WTC11 (cell line): ENCODE data around the gene TOM1. TPM values are rescaled to one million over a fixed set of nuclear protein-coding genes. Genes with fewer than 3 reads are reported as not detected.

Experiments used
- AFF4 ChIP-seq: sonication (generic); formaldehyde crosslinking; IDR thresholded peaks from 2 replicates; pipeline ENCODE4 v1.8.1; 2023; ENCODE audit warnings: mild to moderate bottlenecking, missing genetic modification reagents, borderline replicate concordance
- CBFB ChIP-seq: sonication (generic); formaldehyde crosslinking; IDR thresholded peaks from 2 replicates; pipeline ENCODE4 v1.8.1; 2022; ENCODE audit warnings: mild to moderate bottlenecking, low read depth, missing genetic modification reagents
- CREB1 ChIP-seq: sonication (generic); formaldehyde crosslinking; IDR thresholded peaks from 2 replicates; pipeline ENCODE4 v1.8.0; 2023; ENCODE audit warnings: mild to moderate bottlenecking, missing genetic modification reagents
- CTCF ChIP-seq: fragments of 200-600 bp; IDR thresholded peaks from 2 replicates; pipeline ENCODE4 v1.8.0; 2022; ENCODE audit warnings: antibody characterized with exemption
- FOXJ3 ChIP-seq: sonication (generic); formaldehyde crosslinking; IDR thresholded peaks from 2 replicates; pipeline ENCODE4 v1.9.0; 2021; ENCODE audit warnings: missing genetic modification reagents, mild to moderate bottlenecking, borderline replicate concordance
- FOXP1 ChIP-seq: sonication (generic); formaldehyde crosslinking; IDR thresholded peaks from 2 replicates; pipeline ENCODE4 v1.8.0; 2022; ENCODE audit warnings: missing genetic modification reagents, mild to moderate bottlenecking, moderate library complexity, borderline replicate concordance
- GRHL2 ChIP-seq: fragments of 250-450 bp; sonication (Bioruptor Pico); IDR thresholded peaks from 2 replicates; pipeline ENCODE4 v1.8.0; 2022; ENCODE audit warnings: mild to moderate bottlenecking, moderate library complexity; ENCODE audit not compliant: insufficient replicate concordance, severe bottlenecking
- GTF2I ChIP-seq: fragments of 250-450 bp; sonication (Bioruptor Pico); conservative IDR thresholded peaks from 2 replicates; pipeline ENCODE4 v1.4.0; 2021; ENCODE audit warnings: mild to moderate bottlenecking
- IRF2 ChIP-seq: sonication (generic); formaldehyde crosslinking; IDR thresholded peaks from 2 replicates; pipeline ENCODE4 v1.8.0; 2022; ENCODE audit warnings: low read depth, missing genetic modification reagents, borderline replicate concordance
- JAZF1 ChIP-seq: fragments of 250-450 bp; sonication (Bioruptor Pico); IDR thresholded peaks from 2 replicates; pipeline ENCODE4 v1.9.0; 2021; ENCODE audit warnings: moderate library complexity, mild to moderate bottlenecking, inconsistent platforms
- MAX ChIP-seq: sonication (generic); formaldehyde crosslinking; IDR thresholded peaks from 2 replicates; pipeline ENCODE4 v1.8.0; 2022; ENCODE audit warnings: mild to moderate bottlenecking, missing genetic modification reagents
- MXD4 ChIP-seq: fragments of 250-450 bp; sonication (Bioruptor Pico); IDR thresholded peaks from 2 replicates; pipeline ENCODE4 v1.8.0; 2021; ENCODE audit warnings: mild to moderate bottlenecking, moderate library complexity, borderline replicate concordance
- NFATC4 ChIP-seq: fragments of 250-450 bp; sonication (Bioruptor Pico); IDR thresholded peaks from 2 replicates; pipeline ENCODE4 v1.9.0; 2021; ENCODE audit warnings: mild to moderate bottlenecking
- PREB ChIP-seq: sonication (generic); formaldehyde crosslinking; IDR thresholded peaks from 2 replicates; pipeline ENCODE4 v1.8.1; 2022; ENCODE audit warnings: mild to moderate bottlenecking, missing genetic modification reagents, moderate library complexity, borderline replicate concordance
- USF1 ChIP-seq: sonication (generic); formaldehyde crosslinking; IDR thresholded peaks from 2 replicates; pipeline ENCODE4 v1.8.0; 2022; ENCODE audit warnings: mild to moderate bottlenecking, missing genetic modification reagents
- ZNF138 ChIP-seq: sonication (generic); formaldehyde crosslinking; conservative IDR thresholded peaks from 2 replicates; pipeline ENCODE4 v1.8.1; 2022; ENCODE audit warnings: mild to moderate bottlenecking, moderate library complexity, missing genetic modification reagents
- ZNF219 ChIP-seq: sonication (generic); formaldehyde crosslinking; IDR thresholded peaks from 2 replicates; pipeline ENCODE4 v1.8.0; 2023; ENCODE audit warnings: missing genetic modification reagents, mild to moderate bottlenecking, borderline replicate concordance
- ZNF281 ChIP-seq: sonication (generic); formaldehyde crosslinking; IDR thresholded peaks from 2 replicates; pipeline ENCODE4 v1.8.0; 2023; ENCODE audit warnings: mild to moderate bottlenecking, missing genetic modification reagents
- ZNF416 ChIP-seq: fragments of 250-450 bp; sonication (Bioruptor Pico); IDR thresholded peaks from 2 replicates; pipeline ENCODE4 v1.9.0; 2021; ENCODE audit warnings: mild to moderate bottlenecking, inconsistent platforms
- total RNA-seq: library from RNA; stranded (reverse); gene quantifications from 3 replicates; pipeline ENCODE4 v1.2.3, GENCODE V29; 2021
- TF ChIP-seq, protein P1 (sequence below): sonication (generic); formaldehyde crosslinking; IDR thresholded peaks from 2 replicates; pipeline ENCODE4 v1.8.1; 2023; ENCODE audit warnings: mild to moderate bottlenecking, missing genetic modification reagents, moderate library complexity
- TF ChIP-seq, protein P2 (sequence below): sonication (generic); formaldehyde crosslinking; IDR thresholded peaks from 2 replicates; pipeline ENCODE4 v1.8.0; 2022; ENCODE audit warnings: missing genetic modification reagents

Gene TOM1
- total RNA-seq, 1 experiment from 2014 or later = 23.5 TPM

DNA sequence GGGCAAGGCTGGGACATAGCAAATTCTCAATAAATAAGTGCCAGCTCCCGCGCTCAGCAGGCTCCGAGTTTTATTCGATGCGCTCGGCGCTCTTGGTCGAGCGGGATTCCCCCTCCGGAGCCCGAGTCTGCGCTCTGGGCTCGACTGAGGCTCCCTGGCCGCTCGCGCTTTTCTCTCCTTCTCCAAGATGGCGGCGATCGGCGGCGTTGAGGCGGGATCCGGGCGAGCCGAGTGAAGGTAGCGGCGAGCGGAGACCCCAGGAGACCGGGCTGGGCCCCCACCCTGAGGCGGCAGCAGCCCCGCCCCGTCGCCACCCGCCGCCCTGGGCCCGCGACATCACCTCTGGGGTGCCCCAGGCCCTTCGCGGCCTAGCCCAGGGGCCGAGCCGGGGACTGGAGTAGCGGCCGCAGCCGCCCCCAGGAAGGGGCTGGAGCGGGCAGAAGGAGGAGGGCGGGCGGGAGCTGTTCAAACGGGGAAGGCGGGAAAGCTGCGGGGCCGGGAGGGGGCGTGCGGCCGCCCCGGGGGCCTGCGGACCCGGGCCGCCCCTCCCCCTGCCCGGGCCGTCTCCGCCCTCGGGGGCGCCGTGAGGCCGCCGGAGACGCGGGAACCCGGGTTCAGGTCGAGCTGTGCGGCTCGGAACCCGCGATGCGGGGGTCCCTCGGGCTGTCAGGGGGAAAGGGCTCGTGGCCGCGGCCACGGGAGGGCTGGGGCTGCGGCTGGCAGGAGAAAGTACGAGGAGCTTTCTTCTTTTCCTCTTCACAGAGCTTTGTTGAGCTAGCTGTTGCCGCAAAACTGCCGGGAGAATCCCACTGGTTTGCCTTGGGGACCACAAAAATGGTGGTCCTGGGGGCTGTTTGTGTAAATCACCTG lies 42.1 kb upstream of the TOM1 start, which contains the start of gene HMGXB4 (continued):
- TF ChIP-seq PREB (CRISPR knock-in tag) = peak; percentile 63; the same call in 1 of the 2 replicates
- TF ChIP-seq IRF2 = no peak
- TF ChIP-seq AFF4 = no peak
- TF ChIP-seq, protein P1, sequence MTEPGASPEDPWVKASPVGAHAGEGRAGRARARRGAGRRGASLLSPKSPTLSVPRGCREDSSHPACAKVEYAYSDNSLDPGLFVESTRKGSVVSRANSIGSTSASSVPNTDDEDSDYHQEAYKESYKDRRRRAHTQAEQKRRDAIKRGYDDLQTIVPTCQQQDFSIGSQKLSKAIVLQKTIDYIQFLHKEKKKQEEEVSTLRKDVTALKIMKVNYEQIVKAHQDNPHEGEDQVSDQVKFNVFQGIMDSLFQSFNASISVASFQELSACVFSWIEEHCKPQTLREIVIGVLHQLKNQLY (CRISPR knock-in tag) = no peak
- no peak for TF ChIP-seq JAZF1 (CRISPR knock-in tag)
- TF ChIP-seq ZNF281 (CRISPR knock-in tag) = peak; percentile 20; the same call in 1 of the 2 replicates
- TF ChIP-seq MXD4 (CRISPR knock-in tag) = no peak
- TF ChIP-seq ZNF416 (CRISPR knock-in tag) = no peak
- peak; percentile 24; the same call in 1 of the 2 replicates for TF ChIP-seq USF1
- no peak for TF ChIP-seq GRHL2 (CRISPR knock-in tag)
- TF ChIP-seq CREB1 = no peak
- TF ChIP-seq ZNF219 (CRISPR knock-in tag) = peak; percentile 83; the same call in 1 of the 2 replicates
- no peak for TF ChIP-seq GTF2I (CRISPR knock-in tag)
- TF ChIP-seq CTCF = no peak
- TF ChIP-seq, protein P2, sequence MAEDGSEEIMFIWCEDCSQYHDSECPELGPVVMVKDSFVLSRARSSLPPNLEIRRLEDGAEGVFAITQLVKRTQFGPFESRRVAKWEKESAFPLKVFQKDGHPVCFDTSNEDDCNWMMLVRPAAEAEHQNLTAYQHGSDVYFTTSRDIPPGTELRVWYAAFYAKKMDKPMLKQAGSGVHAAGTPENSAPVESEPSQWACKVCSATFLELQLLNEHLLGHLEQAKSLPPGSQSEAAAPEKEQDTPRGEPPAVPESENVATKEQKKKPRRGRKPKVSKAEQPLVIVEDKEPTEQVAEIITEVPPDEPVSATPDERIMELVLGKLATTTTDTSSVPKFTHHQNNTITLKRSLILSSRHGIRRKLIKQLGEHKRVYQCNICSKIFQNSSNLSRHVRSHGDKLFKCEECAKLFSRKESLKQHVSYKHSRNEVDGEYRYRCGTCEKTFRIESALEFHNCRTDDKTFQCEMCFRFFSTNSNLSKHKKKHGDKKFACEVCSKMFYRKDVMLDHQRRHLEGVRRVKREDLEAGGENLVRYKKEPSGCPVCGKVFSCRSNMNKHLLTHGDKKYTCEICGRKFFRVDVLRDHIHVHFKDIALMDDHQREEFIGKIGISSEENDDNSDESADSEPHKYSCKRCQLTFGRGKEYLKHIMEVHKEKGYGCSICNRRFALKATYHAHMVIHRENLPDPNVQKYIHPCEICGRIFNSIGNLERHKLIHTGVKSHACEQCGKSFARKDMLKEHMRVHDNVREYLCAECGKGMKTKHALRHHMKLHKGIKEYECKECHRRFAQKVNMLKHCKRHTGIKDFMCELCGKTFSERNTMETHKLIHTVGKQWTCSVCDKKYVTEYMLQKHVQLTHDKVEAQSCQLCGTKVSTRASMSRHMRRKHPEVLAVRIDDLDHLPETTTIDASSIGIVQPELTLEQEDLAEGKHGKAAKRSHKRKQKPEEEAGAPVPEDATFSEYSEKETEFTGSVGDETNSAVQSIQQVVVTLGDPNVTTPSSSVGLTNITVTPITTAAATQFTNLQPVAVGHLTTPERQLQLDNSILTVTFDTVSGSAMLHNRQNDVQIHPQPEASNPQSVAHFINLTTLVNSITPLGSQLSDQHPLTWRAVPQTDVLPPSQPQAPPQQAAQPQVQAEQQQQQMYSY (CRISPR knock-in tag) = no peak
- no peak for TF ChIP-seq FOXJ3 (CRISPR knock-in tag)
- no peak for TF ChIP-seq CBFB (CRISPR knock-in tag)
- TF ChIP-seq FOXP1 (CRISPR knock-in tag) = peak; percentile 75
- TF ChIP-seq NFATC4 = no peak
- TF ChIP-seq MAX (CRISPR knock-in tag) = peak; percentile 60
- TF ChIP-seq ZNF138 (CRISPR knock-in tag) = no peak
